A673 (cell line): ENCODE measurements around the gene LPP. TPM values are rescaled to one million over a fixed set of nuclear protein-coding genes. Genes with fewer than 3 reads are reported as not detected.

ENCODE experiments used
- BruUV-seq: library from RNA; stranded (reverse); fragments of 400-500 nt; replicated peaks from 2 replicates; lab custom pipeline; 2021; lab: Mats Ljungman, UMichigan
- CTCF ChIA-PET: fragments of 300-600 bp; sonication (Branson Sonifier 250); formaldehyde crosslinking; loops from one replicate; lab custom pipeline; 2022; ENCODE audit warnings: antibody characterized with exemption; lab: Charles Lee
- POLR2A ChIA-PET: fragments of 300-600 bp; sonication (Branson Sonifier 250); formaldehyde crosslinking; loops from one replicate; lab custom pipeline; 2022; ENCODE audit warnings: antibody characterized with exemption; ENCODE audit not compliant: low non-redundant PET; lab: Charles Lee
- DNase-seq: peaks from one replicate; pipeline ENCODE4 v3.0.0-alpha.2; 2015; ENCODE audit warnings: low spot score
- H3K27ac ChIP-seq: fragments of 200-600 bp; sonication (generic); 2 replicates; pipeline ENCODE4 v1.5.1; 2016; ENCODE audit warnings: mixed run types, low read depth, mild to moderate bottlenecking, mixed read lengths, antibody characterized with exemption, low read length; ENCODE audit not compliant: poor library complexity, severe bottlenecking
- H3K27me3 ChIP-seq: fragments of 200-600 bp; sonication (generic); replicated peaks from 2 replicates; pipeline ENCODE4 v1.6.1; 2017; ENCODE audit warnings: mixed run types, low read depth, mild to moderate bottlenecking, mixed read lengths, antibody characterized with exemption, low read length; ENCODE audit not compliant: insufficient read depth, poor library complexity
- H3K36me3 ChIP-seq: fragments of 200-600 bp; sonication (generic); 2 replicates; pipeline ENCODE4 v1.6.1; 2016; ENCODE audit warnings: mixed run types, mild to moderate bottlenecking, mixed read lengths, antibody characterized with exemption, low read length; ENCODE audit not compliant: insufficient read depth, poor library complexity, severe bottlenecking
- H3K4me1 ChIP-seq: fragments of 200-600 bp; sonication (generic); 2 replicates; pipeline ENCODE4 v1.6.1; 2017; ENCODE audit warnings: mixed run types, mild to moderate bottlenecking, mixed read lengths, antibody characterized with exemption, low read length; ENCODE audit not compliant: insufficient read depth, poor library complexity, severe bottlenecking
- H3K4me3 ChIP-seq: fragments of 200-600 bp; sonication (generic); 2 replicates; pipeline ENCODE4 v1.5.1; 2016; ENCODE audit warnings: low read depth, mixed run types, mild to moderate bottlenecking, mixed read lengths, low read length; ENCODE audit not compliant: poor library complexity, severe bottlenecking
- H3K9me3 ChIP-seq: fragments of 200-600 bp; sonication (generic); 2 replicates; pipeline ENCODE4 v1.6.1; 2016; ENCODE audit warnings: mixed run types, low read depth, mild to moderate bottlenecking, mixed read lengths, antibody characterized with exemption, low read length; ENCODE audit not compliant: poor library complexity, severe bottlenecking
- CTCF ChIP-seq: fragments of 300-800, 200-600 bp; sonication (generic); conservative IDR thresholded peaks from 2 replicates; pipeline ENCODE4 v1.5.1; 2017; ENCODE audit warnings: low read depth, mild to moderate bottlenecking, antibody characterized with exemption, low read length, moderate library complexity, mixed read lengths
- EZH2 ChIP-seq: fragments of 200-600 bp; sonication (generic); IDR thresholded peaks from 2 replicates; pipeline ENCODE4 v1.6.1; 2017; ENCODE audit warnings: borderline replicate concordance, low read depth, mild to moderate bottlenecking, mixed read lengths, antibody characterized with exemption, low read length; ENCODE audit not compliant: poor library complexity, severe bottlenecking
- intact Hi-C: fragments of 100-400 bp; cut with micrococcal nuclease; formaldehyde crosslinking; loops from one replicate; pipeline ENCODE4 v1.10.0; 2022; ENCODE audit not compliant: unreplicated experiment
- total RNA-seq: library from RNA; stranded (reverse); gene quantifications from 2 replicates; pipeline ENCODE4 v1.2.3, GENCODE V29; 2021

Gene LPP
- total RNA-seq, 1 experiment from 2014 or later, result 39.7 TPM

- Histone ChIP-seq H3K4me3 (no peak overlapping the region), H3K9me3 (no peaks in the 10 kb centered on the region), H3K27me3 (no peaks in the 10 kb centered on the region), H3K36me3 (no peaks in the 10 kb centered on the region), H3K4me1 (no peaks in the 10 kb centered on the region), H3K27ac (no peak overlapping the region)
- TF ChIP-seq CTCF, result no peak
- no peak for TF ChIP-seq EZH2
- no TSS peak for BruUV-seq
- no peak for DNase-seq
- ChIA-PET CTCF (no interaction called here), POLR2A (no interaction called here)
- intact Hi-C loops, result no loop called here
These were observed 754.3 kb downstream of the LPP start for GRCh38 chr3:188908002-188908850.

- H3K9me3 ChIP-seq, result no peaks in the 10 kb centered on the region
- no peaks in the 10 kb centered on the region for H3K36me3 ChIP-seq
- intact Hi-C loops, result no loop called here
- no peaks in the 10 kb centered on the region for H3K27me3 ChIP-seq
- POLR2A ChIA-PET, result no interaction called here
- CTCF ChIA-PET, result interaction anchor here (0.6 kb wide), 1 partner anchor 24 kb away, joined by 5 read pairs; no protein-coding TSS in a partner anchor
- no peak overlapping the region for H3K27ac ChIP-seq
- no peak overlapping the region for H3K4me3 ChIP-seq
- no peak for DNase-seq
- peaks cover 8% of the 10 kb centered on the region for H3K4me1 ChIP-seq
- TF ChIP-seq CTCF, result no peak
- no peak for TF ChIP-seq EZH2
- no TSS peak for BruUV-seq
These were observed 757.3 kb downstream of the LPP start for GRCh38 chr3:188911026-188911850.

GRCh38 chr3:188913084-188913483 is 759.1 kb downstream of the LPP start:
- Histone ChIP-seq H3K27me3 (no peaks in the 10 kb centered on the region), H3K4me1 (peaks cover 8% of the 10 kb centered on the region), H3K4me3 (no peak overlapping the region), H3K36me3 (no peaks in the 10 kb centered on the region), H3K9me3 (no peaks in the 10 kb centered on the region), H3K27ac (no peak overlapping the region)
- ChIA-PET CTCF (no interaction called here), POLR2A (no interaction called here)
- BruUV-seq, result no TSS peak
- intact Hi-C loops, result no loop called here
- TF ChIP-seq EZH2, result no peak
- no peak for TF ChIP-seq CTCF
- DNase-seq, result no peak
